ENCODE measurements around the gene SCN1B. TPM values are rescaled to one million over a fixed set of nuclear protein-coding genes. Genes with fewer than 3 reads are reported as not detected.

The SCN1B gene
- total and polyA plus RNA-seq, 2 experiments from 2014 or later = 1.6 to 4.2 TPM

- DNase-seq (ENCODE audit: low read depth in 1 of 2, low spot score in 1 of 2) = no peak
- Histone ChIP-seq H3K27me3 (no peaks in the 10 kb centered on the region), H3K4me3 (no peak overlapping the region), H3K9me3 (ENCODE audit: low read depth) (no peaks in the 10 kb centered on the region), H3K27ac (no peak overlapping the region), H3K4me1 (ENCODE audit: low read depth) (peaks cover 20% of the 10 kb centered on the region), H3K36me3 (no peaks in the 10 kb centered on the region)
- no peak for TF ChIP-seq CTCF (IDR thresholded peaks at IDR 0.05; ENCODE audit: low read depth, low read length)
Observed at GRCh38 chr19:35042056-35042730, 11.9 kb downstream of the SCN1B start.

GRCh38 chr19:35042954-35043604 is 12.8 kb downstream of the SCN1B start:
- no peak for DNase-seq (ENCODE audit: low read depth in 1 of 2, low spot score in 1 of 2)
- H3K4me1 ChIP-seq (ENCODE audit: low read depth) = peaks cover 20% of the 10 kb centered on the region
- no peak overlapping the region for H3K27ac ChIP-seq
- H3K9me3 ChIP-seq (ENCODE audit: low read depth) = no peaks in the 10 kb centered on the region
- no peak for TF ChIP-seq CTCF (IDR thresholded peaks at IDR 0.05; ENCODE audit: low read depth, low read length)
- no peak overlapping the region for H3K4me3 ChIP-seq
- no peaks in the 10 kb centered on the region for H3K36me3 ChIP-seq
- H3K27me3 ChIP-seq = no peaks in the 10 kb centered on the region

DNA sequence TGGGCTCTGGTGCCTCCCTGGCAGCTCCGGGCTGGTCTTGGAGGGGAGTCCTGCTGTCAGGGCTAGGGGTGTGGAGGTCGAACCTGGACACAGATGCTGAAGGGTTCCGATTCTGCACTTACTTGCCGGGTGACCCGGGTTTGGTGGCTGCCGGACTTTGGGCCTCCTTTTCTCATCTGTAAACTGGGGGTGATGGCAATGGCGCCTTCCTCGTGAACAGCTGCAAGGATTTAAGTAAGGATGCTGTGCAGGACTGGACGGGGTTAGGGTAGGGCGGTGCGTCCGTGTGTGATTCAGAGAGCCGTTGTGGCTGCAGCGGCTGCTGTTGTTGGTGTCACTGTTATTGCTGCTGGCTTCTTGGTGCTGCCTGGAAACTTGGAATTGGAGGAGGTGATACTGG is 13.6 kb downstream of the SCN1B start:
- TF ChIP-seq CTCF (IDR thresholded peaks at IDR 0.05; ENCODE audit: low read depth, low read length) = no peak
- H3K4me3 ChIP-seq = no peak overlapping the region
- DNase-seq (ENCODE audit: low read depth in 1 of 2, low spot score in 1 of 2) = no peak
- no peaks in the 10 kb centered on the region for H3K9me3 ChIP-seq (ENCODE audit: low read depth)
- H3K27ac ChIP-seq = no peak overlapping the region
- H3K27me3 ChIP-seq = no peaks in the 10 kb centered on the region
- peaks cover 20% of the 10 kb centered on the region for H3K4me1 ChIP-seq (ENCODE audit: low read depth)
- no peaks in the 10 kb centered on the region for H3K36me3 ChIP-seq

DNA sequence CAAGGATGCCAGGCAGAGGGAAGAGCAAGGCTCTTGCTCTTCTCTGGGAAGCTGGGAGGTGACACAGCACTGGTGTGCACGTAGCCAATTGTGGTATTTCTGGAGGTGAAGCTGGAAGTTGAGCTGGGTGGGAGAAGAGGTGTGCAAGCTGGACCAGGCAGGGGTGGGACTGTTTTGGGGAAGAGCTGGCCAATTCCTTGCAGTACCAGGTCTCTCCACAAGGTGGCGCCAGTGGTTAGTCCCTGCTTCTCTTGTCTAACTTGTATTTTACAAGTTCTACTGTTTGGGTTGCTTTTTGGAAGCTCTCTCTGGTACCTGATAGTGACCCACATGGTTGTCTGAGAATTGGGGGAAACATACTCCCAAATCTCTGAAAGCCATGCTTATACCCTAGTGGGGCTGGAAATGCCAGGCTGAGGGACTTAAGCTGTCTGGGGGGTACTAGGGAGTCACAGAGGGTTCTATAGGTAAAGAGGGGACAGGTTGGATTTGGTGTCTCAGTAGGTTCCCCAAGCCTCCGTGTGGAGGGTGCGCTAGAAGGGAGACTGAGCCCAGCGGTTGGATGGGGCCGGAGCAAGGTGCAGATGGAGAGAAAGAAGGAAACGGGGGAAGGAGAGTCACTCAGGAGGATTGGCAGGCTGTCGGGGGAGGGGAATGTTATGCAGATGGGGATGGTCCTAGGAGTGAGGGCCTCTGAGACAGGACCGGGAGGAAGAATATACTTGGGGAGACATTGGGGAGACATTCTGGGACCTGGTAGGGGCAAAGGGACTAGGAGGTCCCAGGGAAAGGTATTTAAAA is 14.2 kb downstream of the SCN1B start:
- no peaks in the 10 kb centered on the region for H3K9me3 ChIP-seq (ENCODE audit: low read depth)
- DNase-seq (ENCODE audit: low read depth in 1 of 2, low spot score in 1 of 2) = peak; percentile 49 to 66
- peak; percentile 99 for TF ChIP-seq CTCF (IDR thresholded peaks at IDR 0.05; ENCODE audit: low read depth, low read length)
- H3K27ac ChIP-seq = no peak overlapping the region
- peaks cover 20% of the 10 kb centered on the region for H3K4me1 ChIP-seq (ENCODE audit: low read depth)
- H3K36me3 ChIP-seq = no peaks in the 10 kb centered on the region
- H3K4me3 ChIP-seq = no peak overlapping the region
- no peaks in the 10 kb centered on the region for H3K27me3 ChIP-seq

- Histone ChIP-seq H3K27me3 (no peaks in the 10 kb centered on the region), H3K4me3 (no peak overlapping the region), H3K9me3 (ENCODE audit: low read depth) (no peaks in the 10 kb centered on the region), H3K27ac (no peak overlapping the region), H3K4me1 (ENCODE audit: low read depth) (peaks cover 15% of the 10 kb centered on the region), H3K36me3 (no peaks in the 10 kb centered on the region)
- TF ChIP-seq CTCF (IDR thresholded peaks at IDR 0.05; ENCODE audit: low read depth, low read length) = peak; percentile 39
- DNase-seq (ENCODE audit: low read depth in 1 of 2, low spot score in 1 of 2) = peak in 1 of 2 donors; percentile 42
Observed at GRCh38 chr19:35045667-35046300, 15.5 kb downstream of the SCN1B start.

All from cardiac muscle cell (in vitro differentiated cells and primary cell).